Mesenchymal stem cell (in vitro differentiated cells and primary cell): ENCODE data around the gene UNC13B.

Experiments used
- DNase-seq: peaks from one replicate; pipeline ENCODE4 v3.0.0-alpha.2; 2013
- H2AFZ ChIP-seq: one replicate; pipeline ENCODE4 v1.6.1; 2013; ENCODE audit warnings: low read depth, mild to moderate bottlenecking, control low read depth, inconsistent platforms, low read length, moderate library complexity
- H2AK5ac ChIP-seq: 2 replicates; pipeline ENCODE4 v1.6.1; 2013; ENCODE audit warnings: low read length, moderate library complexity, mild to moderate bottlenecking, inconsistent platforms; ENCODE audit not compliant: severe bottlenecking
- H2BK120ac ChIP-seq: one replicate; pipeline ENCODE4 v1.6.1; 2013; ENCODE audit warnings: low read depth, mild to moderate bottlenecking, inconsistent platforms, low read length, moderate library complexity
- H2BK12ac ChIP-seq, 2 experiments: one replicate each; pipeline ENCODE4 v1.6.1; 2013; ENCODE audit warnings: inconsistent platforms in 2 of 2, low read length in 2 of 2, mild to moderate bottlenecking in 2 of 2, moderate library complexity in 2 of 2, control low read depth in 1 of 2
- H2BK15ac ChIP-seq: one replicate; pipeline ENCODE4 v1.6.1; 2013; ENCODE audit warnings: mild to moderate bottlenecking, low read depth, inconsistent platforms; ENCODE audit not compliant: poor library complexity, severe bottlenecking
- H2BK5ac ChIP-seq: 2 replicates; pipeline ENCODE4 v1.6.1; 2013; ENCODE audit warnings: low read depth, mild to moderate bottlenecking, low read length, control low read depth, inconsistent platforms; ENCODE audit not compliant: poor library complexity, severe bottlenecking
- H3K14ac ChIP-seq, 2 experiments: one replicate each; pipeline ENCODE4 v1.6.1; 2013; ENCODE audit warnings: inconsistent platforms in 2 of 2, low read length in 2 of 2, control low read depth in 1 of 2, mild to moderate bottlenecking in 1 of 2, moderate library complexity in 1 of 2
- H3K18ac ChIP-seq, 2 experiments: one replicate each; pipeline ENCODE4 v1.6.1; 2013; ENCODE audit warnings: inconsistent platforms in 2 of 2, low read length in 2 of 2, control low read depth in 1 of 2, low read depth in 1 of 2, mild to moderate bottlenecking in 1 of 2
- H3K23ac ChIP-seq, 2 experiments: one replicate each; pipeline ENCODE4 v1.6.1; 2013; ENCODE audit warnings: inconsistent platforms in 2 of 2, low read length in 2 of 2, mild to moderate bottlenecking in 2 of 2, moderate library complexity in 2 of 2, control low read depth in 1 of 2
- H3K27ac ChIP-seq: 2 replicates; pipeline ENCODE4 v1.5.1; 2013; ENCODE audit warnings: mild to moderate bottlenecking, moderate library complexity, low read length, control low read depth, inconsistent platforms; ENCODE audit not compliant: poor library complexity, severe bottlenecking
- H3K27me3 ChIP-seq, 2 experiments: 2 replicates each; pipeline versions ENCODE4 v1.6.1 to v1.7.0; 2013; ENCODE audit warnings: low read length in 2 of 2, mild to moderate bottlenecking in 2 of 2, moderate library complexity in 2 of 2, control low read depth in 1 of 2, inconsistent platforms in 1 of 2; ENCODE audit not compliant: control insufficient read depth in 1 of 2, insufficient read depth in 1 of 2
- H3K36me3 ChIP-seq, 2 experiments: 2 replicates each; pipeline versions ENCODE4 v1.6.1 to v1.7.0; 2013; ENCODE audit warnings: low read length in 2 of 2, control low read depth in 1 of 2, inconsistent platforms in 1 of 2, low read depth in 1 of 2, mild to moderate bottlenecking in 1 of 2; ENCODE audit not compliant: insufficient read depth in 2 of 2, control insufficient read depth in 1 of 2
- H3K4ac ChIP-seq, 2 experiments: one replicate each; pipeline ENCODE4 v1.6.1; 2013; ENCODE audit warnings: inconsistent platforms in 2 of 2, low read length in 2 of 2, mild to moderate bottlenecking in 2 of 2, moderate library complexity in 2 of 2, control low read depth in 1 of 2, low read depth in 1 of 2
- H3K4me1 ChIP-seq: 2 replicates; pipeline ENCODE4 v1.6.1; 2013; ENCODE audit warnings: low read depth, low read length, control low read depth; ENCODE audit not compliant: control insufficient read depth, insufficient read depth
- H3K4me2 ChIP-seq: 2 replicates; pipeline ENCODE4 v1.6.1; 2013; ENCODE audit warnings: low read length, mild to moderate bottlenecking, inconsistent platforms; ENCODE audit not compliant: poor library complexity, severe bottlenecking
- H3K4me3 ChIP-seq, 2 experiments: 2 replicates each; pipeline versions ENCODE4 v1.5.1 to v1.7.0; 2013; ENCODE audit warnings: low read length in 2 of 2, mild to moderate bottlenecking in 2 of 2, control low read depth in 1 of 2, low read depth in 1 of 2; ENCODE audit not compliant: insufficient read depth in 1 of 2
- H3K79me1 ChIP-seq: replicated peaks from 2 replicates; pipeline ENCODE4 v1.6.1; 2013; ENCODE audit warnings: mild to moderate bottlenecking, control low read depth, low read length, inconsistent platforms; ENCODE audit not compliant: poor library complexity, severe bottlenecking
- H3K9ac ChIP-seq: 2 replicates; pipeline ENCODE4 v1.7.0; 2013; ENCODE audit warnings: mild to moderate bottlenecking, low read length, moderate library complexity
- H3K9me3 ChIP-seq: 2 replicates; pipeline ENCODE4 v1.7.0; 2013; ENCODE audit warnings: mild to moderate bottlenecking, low read length; ENCODE audit not compliant: control insufficient read depth
- H4K8ac ChIP-seq: one replicate; pipeline ENCODE4 v1.6.1; 2013; ENCODE audit warnings: inconsistent platforms, mild to moderate bottlenecking, low read length, moderate library complexity
- H4K91ac ChIP-seq: one replicate; pipeline ENCODE4 v1.6.1; 2013; ENCODE audit warnings: mild to moderate bottlenecking, low read length, inconsistent platforms
- WGBS: methylation state at CpG from one replicate; pipeline ENCODE4 v1.1.7; 2013; ENCODE audit warnings: mixed read lengths; 5-methylcytosine and 5-hydroxymethylcytosine counted together

Gene UNC13B

DNA sequence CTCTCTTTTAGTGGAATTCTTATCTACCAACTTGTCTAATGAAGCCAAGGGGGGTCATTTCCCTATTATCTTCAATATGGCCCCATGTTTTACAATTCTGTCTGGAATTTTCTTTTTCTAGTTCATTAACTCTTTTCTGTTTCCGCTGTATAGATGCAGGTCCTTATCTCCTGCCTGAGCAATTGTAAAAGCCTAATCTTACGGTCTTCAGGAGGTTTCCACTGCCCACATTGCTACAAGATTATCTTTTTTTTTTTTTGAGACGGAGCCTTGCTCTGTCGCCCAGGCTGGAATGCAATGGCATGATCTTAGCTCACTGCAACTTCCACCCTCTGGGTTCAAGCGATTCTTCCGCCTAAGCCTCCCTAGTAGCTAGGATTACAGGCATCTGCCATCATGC is 132.3 kb downstream of the UNC13B start:
- Histone ChIP-seq H3K18ac (no peak overlapping the region), H3K4ac (no peak overlapping the region), H3K27me3 (no peaks in the 10 kb centered on the region), H3K27ac (no peak overlapping the region), H2AK5ac (no peak overlapping the region), H4K8ac (no peak overlapping the region), H3K79me1 (no peaks in the 10 kb centered on the region), H4K91ac (no peak overlapping the region), H2BK12ac (no peak overlapping the region), H2BK120ac (no peak overlapping the region), H3K14ac (no peak overlapping the region), H3K23ac (no peak overlapping the region), H3K4me1 (no peaks in the 10 kb centered on the region), H3K4me2 (no peak overlapping the region), H2BK15ac (no peak overlapping the region), H2BK5ac (no peak overlapping the region), H2AFZ (no peak overlapping the region), H3K36me3 (peaks cover 2 to 6% of the 10 kb centered on the region in 2 experiments), H3K9me3 (no peaks in the 10 kb centered on the region), H3K9ac (no peak overlapping the region), H3K4me3 (no peak overlapping the region)
- WGBS = 96% methylated on average over 6 of the region's 6 CpGs
- no peak for DNase-seq

DNA sequence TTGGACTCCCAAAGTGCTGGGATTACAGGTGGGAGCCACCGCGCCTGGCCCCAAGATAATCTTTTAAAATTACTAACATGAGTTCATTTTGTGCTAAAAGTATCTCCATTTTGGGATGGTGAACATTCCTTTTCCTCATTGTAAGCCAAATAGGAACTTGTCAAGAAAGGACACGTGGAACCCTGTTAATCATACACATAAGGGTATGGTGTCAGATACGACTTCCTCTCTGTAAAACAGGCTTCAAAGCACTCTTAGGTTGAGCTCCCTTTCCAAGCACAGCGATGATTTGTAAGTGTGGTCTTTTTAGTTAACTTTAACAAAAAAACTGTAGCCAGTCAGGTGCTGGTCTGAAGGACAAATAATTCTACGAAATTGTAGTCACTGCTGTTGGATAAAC is 132.7 kb downstream of the UNC13B start:
- H4K8ac ChIP-seq = no peak overlapping the region
- H2BK5ac ChIP-seq = no peak overlapping the region
- H3K36me3 ChIP-seq = peaks cover 2 to 6% of the 10 kb centered on the region in 2 experiments
- no peak overlapping the region for H2BK120ac ChIP-seq
- H3K14ac ChIP-seq = no peak overlapping the region
- H3K4me2 ChIP-seq = no peak overlapping the region
- no peak overlapping the region for H2AFZ ChIP-seq
- no peak overlapping the region for H2AK5ac ChIP-seq
- no peak overlapping the region for H3K4ac ChIP-seq
- no peaks in the 10 kb centered on the region for H3K9me3 ChIP-seq
- no peak overlapping the region for H3K27ac ChIP-seq
- H3K4me1 ChIP-seq = no peaks in the 10 kb centered on the region
- H2BK15ac ChIP-seq = no peak overlapping the region
- H3K4me3 ChIP-seq = no peak overlapping the region
- no peaks in the 10 kb centered on the region for H3K27me3 ChIP-seq
- H3K79me1 ChIP-seq = no peaks in the 10 kb centered on the region
- no peak overlapping the region for H3K23ac ChIP-seq
- no peak overlapping the region for H4K91ac ChIP-seq
- 98% methylated on average over 5 of the region's 6 CpGs for WGBS
- no peak overlapping the region for H2BK12ac ChIP-seq
- no peak for DNase-seq
- H3K9ac ChIP-seq = no peak overlapping the region
- no peak overlapping the region for H3K18ac ChIP-seq

DNA sequence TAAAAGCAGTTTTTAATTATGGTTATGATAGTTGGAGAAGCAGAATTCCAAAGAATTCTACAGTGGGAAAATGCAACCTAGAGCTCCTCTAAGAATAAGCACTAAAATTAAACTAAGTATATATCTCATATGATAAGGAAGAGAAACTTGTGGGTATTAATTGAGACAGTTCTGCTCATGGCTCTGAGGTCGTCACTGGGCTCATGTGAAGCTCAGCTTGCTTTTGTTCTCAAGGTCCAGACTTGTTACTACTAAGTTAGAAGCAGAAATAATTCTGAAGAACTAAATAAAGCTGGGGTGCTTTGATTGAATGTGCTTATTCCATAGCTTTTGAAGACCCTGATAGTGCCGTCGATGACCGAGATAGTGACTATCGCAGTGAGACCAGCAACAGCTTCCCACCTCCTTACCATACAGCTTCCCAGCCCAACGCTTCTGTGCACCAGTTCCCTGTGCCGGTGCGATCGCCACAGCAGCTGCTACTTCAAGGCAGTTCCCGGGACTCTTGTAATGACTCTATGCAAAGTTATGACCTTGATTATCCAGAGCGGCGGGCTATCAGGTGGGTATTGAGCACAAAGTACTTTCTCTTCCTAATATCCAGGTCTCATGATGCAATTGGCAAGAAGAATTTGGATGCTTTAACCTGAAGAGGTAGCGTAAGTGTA is 133.7 kb downstream of the UNC13B start:
- Histone ChIP-seq H3K36me3 (peaks cover 2 to 10% of the 10 kb centered on the region in 2 experiments), H2AFZ (no peak overlapping the region), H2BK15ac (no peak overlapping the region), H2BK120ac (no peak overlapping the region), H4K8ac (no peak overlapping the region), H3K4me3 (no peak overlapping the region), H3K4me2 (no peak overlapping the region), H2BK5ac (no peak overlapping the region), H3K4ac (no peak overlapping the region), H2AK5ac (no peak overlapping the region), H3K4me1 (no peaks in the 10 kb centered on the region), H3K23ac (no peak overlapping the region), H4K91ac (no peak overlapping the region), H3K79me1 (no peaks in the 10 kb centered on the region), H3K9me3 (no peaks in the 10 kb centered on the region), H3K18ac (no peak overlapping the region), H3K14ac (no peak overlapping the region), H3K27ac (no peak overlapping the region), H2BK12ac (no peak overlapping the region), H3K27me3 (no peaks in the 10 kb centered on the region), H3K9ac (no peak overlapping the region)
- 96% methylated on average over 12 of the region's 13 CpGs for WGBS
- no peak for DNase-seq

DNA sequence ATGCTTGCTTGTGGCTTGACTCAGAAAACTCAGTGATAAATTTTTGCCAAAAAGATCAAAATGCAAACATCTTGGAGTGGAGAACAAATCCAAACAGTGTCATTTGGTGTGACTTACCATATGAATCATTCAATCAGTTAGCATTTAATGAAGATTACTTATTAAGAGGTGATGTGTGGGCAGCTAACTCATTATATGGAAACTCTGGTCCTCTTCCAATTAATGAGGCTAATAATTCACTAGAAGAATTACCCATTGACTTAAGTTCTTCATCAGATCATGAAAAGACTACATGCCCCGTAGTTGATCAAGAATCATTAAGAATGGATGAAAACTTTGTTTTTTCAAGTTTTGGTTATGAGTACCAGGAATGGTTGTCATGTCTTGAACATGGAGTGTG is 141.8 kb downstream of the UNC13B start:
- Histone ChIP-seq H2BK12ac (no peak overlapping the region), H3K23ac (no peak overlapping the region), H4K8ac (no peak overlapping the region), H3K27ac (no peak overlapping the region), H2BK15ac (no peak overlapping the region), H3K4me2 (no peak overlapping the region), H4K91ac (no peak overlapping the region), H3K27me3 (no peaks in the 10 kb centered on the region), H2BK5ac (no peak overlapping the region), H3K18ac (no peak overlapping the region), H3K9ac (no peak overlapping the region), H2BK120ac (no peak overlapping the region), H3K4me3 (no peak overlapping the region), H2AK5ac (no peak overlapping the region), H3K9me3 (no peaks in the 10 kb centered on the region), H3K14ac (no peak overlapping the region), H3K36me3 (peaks cover 2 to 4% of the 10 kb centered on the region in 2 experiments), H3K79me1 (no peaks in the 10 kb centered on the region), H3K4me1 (no peaks in the 10 kb centered on the region), H3K4ac (no peak overlapping the region), H2AFZ (no peak overlapping the region)
- 86% methylated on average over 1 of the region's 1 CpG for WGBS
- no peak for DNase-seq
